H1 (cell line): Measurements from ENCODE around the gene TRIM32. TPM values are rescaled to one million over a fixed set of nuclear protein-coding genes. Genes with fewer than 3 reads are reported as not detected.

Experiments
- CTCF ChIA-PET: fragments of 300-600 bp; sonication (Branson Sonifier 250); formaldehyde crosslinking; loops from one replicate; lab custom pipeline; 2021; ENCODE audit not compliant: partially characterized antibody; lab: Charles Lee
- POLR2A ChIA-PET: fragments of 300-600 bp; sonication (Branson Sonifier 250); formaldehyde crosslinking; loops from one replicate; lab custom pipeline; 2021; ENCODE audit warnings: inconsistent platforms; ENCODE audit not compliant: partially characterized antibody; lab: Charles Lee
- DNase-seq, 2 experiments: peaks; one replicate each; pipeline versions ENCODE4 v3.0.0 to v3.0.0-alpha.2; 2010 to 2022; ENCODE audit warnings: low spot score in 2 of 2, low read depth in 1 of 2, mixed read lengths in 1 of 2
- FAIRE-seq: peaks from 2 replicates; lab custom pipeline; 2011; peaks lifted over from hg19 to GRCh38; lab: Jason Lieb, UNC
- H2AFZ ChIP-seq: 2 replicates; pipeline ENCODE4 v1.8.1; 2012; ENCODE audit warnings: low read length, inconsistent platforms
- H2AK5ac ChIP-seq: 2 replicates; pipeline ENCODE4 v1.6.1; 2013; ENCODE audit warnings: low read depth, low read length
- H2BK120ac ChIP-seq: replicated peaks from 2 replicates; pipeline ENCODE3; 2013; ENCODE audit warnings: low read depth, low read length, inconsistent platforms
- H2BK12ac ChIP-seq: 2 replicates; pipeline ENCODE4 v1.6.1; 2013; ENCODE audit warnings: low read depth, low read length
- H2BK15ac ChIP-seq: 2 replicates; pipeline ENCODE4 v1.6.1; 2013; ENCODE audit warnings: low read length
- H2BK20ac ChIP-seq: 2 replicates; pipeline ENCODE4 v1.6.1; 2013; ENCODE audit warnings: low read length
- H2BK5ac ChIP-seq: 2 replicates; pipeline ENCODE4 v1.6.1; 2013; ENCODE audit warnings: low read depth, low read length
- H3K14ac ChIP-seq: 2 replicates; pipeline ENCODE4 v1.6.1; 2013; ENCODE audit warnings: inconsistent platforms; ENCODE audit not compliant: insufficient read length
- H3K18ac ChIP-seq: 2 replicates; pipeline ENCODE4 v1.6.1; 2013; ENCODE audit warnings: low read length; ENCODE audit errors: extremely low read depth
- H3K23ac ChIP-seq: 2 replicates; pipeline ENCODE4 v1.6.1; 2013; ENCODE audit warnings: inconsistent platforms; ENCODE audit not compliant: insufficient read length
- H3K23me2 ChIP-seq: 2 replicates; pipeline ENCODE4 v1.6.1; 2013; ENCODE audit warnings: low read depth, low read length
- H3K27ac ChIP-seq: 2 replicates; pipeline ENCODE4 v1.6.1; 2011; ENCODE audit warnings: low read depth, low read length, inconsistent platforms
- H3K27me3 ChIP-seq, 4 experiments: replicated peaks in 1 of 4; 1 replicate in 1 of 4; 2 replicates in 3 of 4; pipeline versions ENCODE4 v1.6.1 to v1.8.1; 2011 to 2013; ENCODE audit warnings: low read length in 3 of 4, mild to moderate bottlenecking in 3 of 4, inconsistent platforms in 2 of 4, mixed read lengths in 2 of 4, moderate library complexity in 1 of 4; ENCODE audit not compliant: control insufficient read depth in 3 of 4, insufficient read depth in 3 of 4; ENCODE audit errors: extremely low read depth in 1 of 4
- H3K36me3 ChIP-seq, 4 experiments: 2 replicates each; pipeline versions ENCODE4 v1.6.1 to v1.8.1; 2011 to 2013; ENCODE audit warnings: mild to moderate bottlenecking in 4 of 4, low read length in 3 of 4, moderate library complexity in 2 of 4, control low read depth in 1 of 4, inconsistent platforms in 1 of 4; ENCODE audit not compliant: insufficient read depth in 4 of 4, control insufficient read depth in 2 of 4
- H3K4ac ChIP-seq: replicated peaks from 2 replicates; pipeline ENCODE3; 2013; ENCODE audit warnings: low read length, low read depth, mixed read lengths, inconsistent platforms; ENCODE audit not compliant: insufficient read length
- H3K4me1 ChIP-seq, 4 experiments: replicated peaks in 1 of 4; 1 replicate in 1 of 4; 2 replicates in 3 of 4; pipeline versions ENCODE4 v1.6.1 to v1.8.1; 2011 to 2013; ENCODE audit warnings: low read length in 3 of 4, inconsistent platforms in 2 of 4, mixed read lengths in 1 of 4; ENCODE audit not compliant: insufficient read depth in 4 of 4, control insufficient read depth in 3 of 4
- H3K4me2 ChIP-seq, 2 experiments: 2 replicates each; pipeline versions ENCODE4 v1.6.1 to v1.8.1; 2011 to 2013; ENCODE audit warnings: low read depth in 2 of 2, low read length in 2 of 2, control low read depth in 1 of 2, inconsistent platforms in 1 of 2, mild to moderate bottlenecking in 1 of 2; ENCODE audit not compliant: insufficient read depth in 1 of 2
- H3K4me3 ChIP-seq, 4 experiments: fragments of 200-600, 300-600 bp in 1 of 4; sonication (generic), shearing (Covaris generic), sonication (Bioruptor Twin) in 1 of 4; 2 replicates each; pipeline versions ENCODE4 v1.5.1 to v1.8.1; 2011 to 2016; ENCODE audit warnings: low read length in 4 of 4, low read depth in 3 of 4, control low read depth in 2 of 4, inconsistent platforms in 2 of 4, mild to moderate bottlenecking in 2 of 4, mixed read lengths in 1 of 4, moderate library complexity in 1 of 4; ENCODE audit not compliant: insufficient read depth in 2 of 4; ENCODE audit errors: extremely low read depth in 1 of 4
- H3K56ac ChIP-seq: replicated peaks from 2 replicates; pipeline ENCODE3; 2013; ENCODE audit warnings: low read depth, mild to moderate bottlenecking, mixed read lengths, low read length, inconsistent platforms; ENCODE audit not compliant: insufficient read length
- H3K79me1 ChIP-seq: 2 replicates; pipeline ENCODE4 v1.6.1; 2013; ENCODE audit warnings: low read depth, low read length, control low read depth
- H3K79me2 ChIP-seq, 2 experiments: 2 replicates each; pipeline versions ENCODE4 v1.6.1 to v1.8.1; 2012 to 2013; ENCODE audit warnings: low read length in 2 of 2, mild to moderate bottlenecking in 2 of 2, inconsistent platforms in 1 of 2; ENCODE audit not compliant: insufficient read depth in 2 of 2, control insufficient read depth in 1 of 2
- H3K9ac ChIP-seq, 4 experiments: replicated peaks in 1 of 4; 1 replicate in 1 of 4; 2 replicates in 3 of 4; pipeline versions ENCODE4 v1.6.1 to v1.8.1; 2011 to 2013; ENCODE audit warnings: low read depth in 3 of 4, low read length in 3 of 4, control low read depth in 2 of 4, mild to moderate bottlenecking in 2 of 4, moderate library complexity in 2 of 4, inconsistent platforms in 1 of 4; ENCODE audit errors: extremely low read depth in 1 of 4
- H3K9me3 ChIP-seq, 2 experiments: 2 replicates each; pipeline versions ENCODE4 v1.6.1 to v1.8.1; 2012 to 2013; ENCODE audit warnings: mild to moderate bottlenecking in 2 of 2, moderate library complexity in 2 of 2, control low read depth in 1 of 2, inconsistent platforms in 1 of 2, low read depth in 1 of 2, low read length in 1 of 2, mixed read lengths in 1 of 2; ENCODE audit not compliant: insufficient read depth in 2 of 2
- H4K20me1 ChIP-seq, 2 experiments: replicated peaks in 1 of 2; 2 replicates each; pipeline versions ENCODE3 to v1.8.1; 2011 to 2013; ENCODE audit warnings: inconsistent platforms in 2 of 2, low read length in 2 of 2, mild to moderate bottlenecking in 1 of 2; ENCODE audit not compliant: insufficient read depth in 2 of 2, control insufficient read depth in 1 of 2
- H4K5ac ChIP-seq: 2 replicates; pipeline ENCODE4 v1.6.1; 2013; ENCODE audit warnings: low read length, low read depth, mixed read lengths, inconsistent platforms; ENCODE audit not compliant: insufficient read length
- H4K8ac ChIP-seq: 2 replicates; pipeline ENCODE4 v1.8.0; 2013; ENCODE audit warnings: mild to moderate bottlenecking, moderate library complexity, low read length, inconsistent platforms; ENCODE audit not compliant: insufficient read depth; ENCODE audit errors: extremely low read depth
- H4K91ac ChIP-seq: replicated peaks from 2 replicates; pipeline ENCODE3; 2013; ENCODE audit warnings: low read length, mixed read lengths, inconsistent platforms; ENCODE audit not compliant: insufficient read length
- BCL11A ChIP-seq, 2 experiments: IDR thresholded peaks; one replicate each; pipeline ENCODE4 v1.6.1; 2011; ENCODE audit warnings: low read depth in 2 of 2, low read length in 2 of 2, mild to moderate bottlenecking in 2 of 2
- CEBPB ChIP-seq: IDR thresholded peaks from 2 replicates; pipeline ENCODE4 v1.6.1; 2012; ENCODE audit warnings: low read depth, low read length
- EP300 ChIP-seq, 2 experiments: IDR thresholded peaks; 1 replicate in 1 of 2; 2 replicates in 1 of 2; pipeline ENCODE4 v1.6.1; 2011 to 2012; ENCODE audit warnings: low read depth in 2 of 2, low read length in 2 of 2, mild to moderate bottlenecking in 2 of 2, borderline replicate concordance in 1 of 2, inconsistent platforms in 1 of 2, moderate library complexity in 1 of 2
- JUN ChIP-seq: IDR thresholded peaks from 2 replicates; pipeline ENCODE4 v1.6.1; 2011; ENCODE audit warnings: low read depth, mild to moderate bottlenecking, improper control_type of control experiment, low read length
- KDM4A ChIP-seq: IDR thresholded peaks from one replicate; pipeline ENCODE4 v1.7.1; 2012; ENCODE audit warnings: low read depth, mild to moderate bottlenecking, moderate library complexity, low read length, inconsistent platforms; ENCODE audit not compliant: severe bottlenecking
- KDM5A ChIP-seq: fragments of 200-600 bp; IDR thresholded peaks from 2 replicates; pipeline ENCODE4 v1.7.1; 2012; ENCODE audit warnings: mild to moderate bottlenecking, low read length, inconsistent platforms, mixed read lengths
- MAX ChIP-seq: IDR thresholded peaks from 2 replicates; pipeline ENCODE4 v1.6.1; 2012; ENCODE audit warnings: inconsistent platforms
- NANOG ChIP-seq: IDR thresholded peaks from 2 replicates; pipeline ENCODE4 v1.6.1; 2011; ENCODE audit warnings: low read length, low read depth, mild to moderate bottlenecking, inconsistent platforms; ENCODE audit not compliant: insufficient read depth, poor library complexity, severe bottlenecking
- NRF1 ChIP-seq: IDR thresholded peaks from 2 replicates; pipeline ENCODE4 v1.6.1; 2011; ENCODE audit warnings: mild to moderate bottlenecking, low read depth, low read length, improper control_type of control experiment
- POLR2A ChIP-seq, 2 experiments: IDR thresholded peaks; 1 replicate in 1 of 2; 2 replicates in 1 of 2; pipeline ENCODE4 v1.6.1; 2011; ENCODE audit warnings: low read depth in 2 of 2, low read length in 2 of 2, mild to moderate bottlenecking in 2 of 2; ENCODE audit errors: control extremely low read depth in 1 of 2
- SIN3A ChIP-seq, 2 experiments: IDR thresholded peaks in 1 of 2; conservative IDR thresholded peaks in 1 of 2; 2 replicates each; pipeline ENCODE4 v1.6.1; 2011 to 2012; ENCODE audit warnings: low read length in 2 of 2, improper control_type of control experiment in 1 of 2, low read depth in 1 of 2, mild to moderate bottlenecking in 1 of 2
- WGBS, 2 experiments: shearing (Covaris generic) in 1 of 2; methylation state at CpG; one replicate each; pipeline versions ENCODE4 v1.1.6 to v1.1.7; 2013 to 2015; ENCODE audit warnings: low lambda C conversion rate in 2 of 2, mixed read lengths in 2 of 2, inconsistent platforms in 1 of 2, low coverage in 1 of 2, missing lambda C conversion rate in 1 of 2; ENCODE audit not compliant: insufficient replicate concordance in 2 of 2, insufficient coverage in 1 of 2, insufficient read length in 1 of 2; ENCODE audit errors: extremely low coverage in 1 of 2, missing lambda C conversion rate in 1 of 2; 5-methylcytosine and 5-hydroxymethylcytosine counted together
- polyA plus RNA-seq, 7 experiments: library from polyadenylated mRNA; depleted of rRNA in 3 of 7; stranded (reverse) in 5 of 7; unstranded in 2 of 7; fragments of >200 nt in 5 of 7; fragments of 200-250 nt in 2 of 7; gene quantifications; 1 replicate in 5 of 7; 2 replicates in 1 of 7; 4 replicates in 1 of 7; pipeline versions ENCODE4 v1.2.1 to v1.2.3, GENCODE V29; 2011 to 2013; ENCODE audit warnings: missing spikeins in 2 of 7, mixed read lengths in 2 of 7
- total RNA-seq: library from RNA; stranded (reverse); fragmentation: NEBNext Ultra II Directional; extraction: Animal tissue kit (Norgen Biotek cat#: 25700); gene quantifications from 2 replicates; pipeline ENCODE4 v1.2.1, GENCODE V29; 2021
- TF ChIP-seq, protein P1 (sequence below): IDR thresholded peaks from 2 replicates; pipeline ENCODE4 v1.6.1; 2012; ENCODE audit warnings: low read length, inconsistent platforms

TRIM32 gene
- total and polyA plus RNA-seq, 2 of the 8 experiments (the other 6 are each of a cell fraction or from before 2014, with no cell fraction given): 10.5 to 17.3 TPM

- Histone ChIP-seq H4K8ac (no peak overlapping the region), H3K23ac (no peak overlapping the region), H3K4me3 (no peak overlapping the region), H2AFZ (no peak overlapping the region), H3K4me2 (no peak overlapping the region), H2AK5ac (no peak overlapping the region), H2BK5ac (no peak overlapping the region), H3K56ac (no peak overlapping the region), H2BK12ac (no peak overlapping the region), H3K9ac (no peak overlapping the region), H4K5ac (no peak overlapping the region), H2BK120ac (no peak overlapping the region), H3K27me3 (no peaks in the 10 kb centered on the region), H3K23me2 (no peaks in the 10 kb centered on the region), H2BK15ac (no peak overlapping the region), H3K4ac (no peak overlapping the region), H3K36me3 (peaks cover 0 to 4% (median 1%) of the 10 kb centered on the region in 4 experiments; a peak in 2 of 8 replicates), H3K4me1 (no peaks in the 10 kb centered on the region), H4K20me1 (peaks cover 0 to 1% of the 10 kb centered on the region in 2 experiments), H3K27ac (no peak overlapping the region), H3K79me2 (no peaks in the 10 kb centered on the region), H3K18ac (no peak overlapping the region), H3K79me1 (no peaks in the 10 kb centered on the region), H3K9me3 (peaks cover 39 to 43% of the 10 kb centered on the region in 2 experiments), H2BK20ac (no peak overlapping the region), H3K14ac (no peak overlapping the region), H4K91ac (no peak overlapping the region)
- no peak for DNase-seq
- ChIA-PET CTCF (no interaction called here), POLR2A (no interaction called here)
- WGBS, 2 experiments: 54% methylated on average over 1 of the region's 1 CpG; no CpG with 5 or more reads in 1 of the 2 experiments
- FAIRE-seq: no peak
- TF ChIP-seq KDM5A: no peak
- no peak for TF ChIP-seq NRF1
- TF ChIP-seq EP300 (IDR thresholded peaks at IDR 0.05; ENCODE audit: borderline replicate concordance in 1 of 2, low read depth in 2 of 2, low read length in 2 of 2): no peak
- TF ChIP-seq KDM4A: no peak
- TF ChIP-seq MAX: no peak
- no peak for TF ChIP-seq NANOG
- no peak for TF ChIP-seq BCL11A (IDR thresholded peaks at IDR 0.05; ENCODE audit: low read depth in 2 of 2, low read length in 2 of 2)
- no peak for TF ChIP-seq POLR2A (IDR thresholded peaks at IDR 0.05; ENCODE audit: control extremely low read depth in 1 of 2, low read depth in 2 of 2, low read length in 2 of 2)
- TF ChIP-seq, protein P1, sequence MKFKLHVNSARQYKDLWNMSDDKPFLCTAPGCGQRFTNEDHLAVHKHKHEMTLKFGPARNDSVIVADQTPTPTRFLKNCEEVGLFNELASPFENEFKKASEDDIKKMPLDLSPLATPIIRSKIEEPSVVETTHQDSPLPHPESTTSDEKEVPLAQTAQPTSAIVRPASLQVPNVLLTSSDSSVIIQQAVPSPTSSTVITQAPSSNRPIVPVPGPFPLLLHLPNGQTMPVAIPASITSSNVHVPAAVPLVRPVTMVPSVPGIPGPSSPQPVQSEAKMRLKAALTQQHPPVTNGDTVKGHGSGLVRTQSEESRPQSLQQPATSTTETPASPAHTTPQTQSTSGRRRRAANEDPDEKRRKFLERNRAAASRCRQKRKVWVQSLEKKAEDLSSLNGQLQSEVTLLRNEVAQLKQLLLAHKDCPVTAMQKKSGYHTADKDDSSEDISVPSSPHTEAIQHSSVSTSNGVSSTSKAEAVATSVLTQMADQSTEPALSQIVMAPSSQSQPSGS: no peak
- TF ChIP-seq CEBPB: no peak
- TF ChIP-seq SIN3A (conservative IDR thresholded peaks at IDR 0.05 in 1 of 2, IDR thresholded peaks at IDR 0.05 in 1 of 2; ENCODE audit: low read depth in 1 of 2, low read length in 2 of 2): no peak
- TF ChIP-seq JUN: no peak
Measured at GRCh38 chr9:116673375-116673774, 13.7 kb upstream of the TRIM32 start.
